Measurements from ENCODE around the gene PLVAP. TPM values are rescaled to one million over a fixed set of nuclear protein-coding genes. Genes with fewer than 3 reads are reported as not detected.

PLVAP gene
- total RNA-seq, 1 donor from 2014 or later, result 0.84 TPM

GRCh38 chr19:17352608-17353280 lies 24.4 kb downstream of the PLVAP start:
- Mint-ChIP-seq H3K36me3 (ENCODE audit: low read depth) (no peaks in the 10 kb centered on the region), H3K27ac (no peak overlapping the region), H3K27me3 (peaks cover 27% of the 10 kb centered on the region), H3K4me1 (no peaks in the 10 kb centered on the region), H3K9me3 (no peaks in the 10 kb centered on the region), H3K4me3 (no peak overlapping the region)
- TF ChIP-seq CTCF (IDR thresholded peaks at IDR 0.05), result no peak
- ATAC-seq (ENCODE audit: low read depth), result no peak
- ChIA-PET POLR2A (no interaction called here), CTCF (interaction anchor here (1.6 kb wide), 1 partner anchor 33 kb away, joined by 5 read pairs; no protein-coding TSS in a partner anchor)
- intact Hi-C loops (cut with micrococcal nuclease), result no loop called here
- no peak for DNase-seq

GRCh38 chr19:17351815-17352435 lies 25.2 kb downstream of the PLVAP start:
- H3K27me3 Mint-ChIP-seq, result peaks cover 29% of the 10 kb centered on the region
- no peak overlapping the region for H3K4me3 Mint-ChIP-seq
- intact Hi-C loops (cut with micrococcal nuclease), result no loop called here
- CTCF ChIA-PET, result no interaction called here
- ATAC-seq (ENCODE audit: low read depth) (no peak), DNase-seq (no peak)
- TF ChIP-seq CTCF (IDR thresholded peaks at IDR 0.05), result no peak
- no peaks in the 10 kb centered on the region for H3K36me3 Mint-ChIP-seq (ENCODE audit: low read depth)
- H3K9me3 Mint-ChIP-seq, result no peaks in the 10 kb centered on the region
- no peak overlapping the region for H3K27ac Mint-ChIP-seq
- H3K4me1 Mint-ChIP-seq, result no peaks in the 10 kb centered on the region
- POLR2A ChIA-PET, result no interaction called here

- no peak for DNase-seq
- H3K36me3 Mint-ChIP-seq (ENCODE audit: low read depth), result no peaks in the 10 kb centered on the region
- intact Hi-C loops (cut with micrococcal nuclease), result no loop called here
- no peak for ATAC-seq (ENCODE audit: low read depth)
- H3K27ac Mint-ChIP-seq, result no peak overlapping the region
- CTCF ChIA-PET, result interaction anchor here (2.9 kb wide), 1 partner anchor 37 kb away, joined by 22 read pairs; no protein-coding TSS in a partner anchor
- peaks cover 29% of the 10 kb centered on the region for H3K27me3 Mint-ChIP-seq
- peaks cover 6% of the 10 kb centered on the region for H3K4me1 Mint-ChIP-seq
- no peaks in the 10 kb centered on the region for H3K9me3 Mint-ChIP-seq
- H3K4me3 Mint-ChIP-seq, result no peak overlapping the region
- no peak for TF ChIP-seq CTCF (IDR thresholded peaks at IDR 0.05)
- POLR2A ChIA-PET, result no interaction called here
These were observed 28.4 kb downstream of the PLVAP start for GRCh38 chr19:17348700-17349099.

- Mint-ChIP-seq H3K9me3 (no peaks in the 10 kb centered on the region), H3K4me1 (peaks cover 6% of the 10 kb centered on the region), H3K4me3 (no peak overlapping the region), H3K27ac (no peak overlapping the region), H3K36me3 (ENCODE audit: low read depth) (no peaks in the 10 kb centered on the region), H3K27me3 (peaks cover 23% of the 10 kb centered on the region)
- intact Hi-C loops (cut with micrococcal nuclease), result loop anchor here (2.0 kb wide), 1 partner anchor 55 kb away; no protein-coding TSS in a partner anchor
- no peak for ATAC-seq (ENCODE audit: low read depth)
- DNase-seq, result no peak
- CTCF ChIA-PET, result interaction anchor here (1.5 to 2.9 kb wide), 2 partner anchors 38 to 40 kb away, joined by 5 to 22 read pairs; no protein-coding TSS in a partner anchor
- POLR2A ChIA-PET, result no interaction called here
- TF ChIP-seq CTCF (IDR thresholded peaks at IDR 0.05), result no peak
These were observed 29.3 kb downstream of the PLVAP start for GRCh38 chr19:17347877-17348276.

- DNase-seq, result no peak
- Mint-ChIP-seq H3K9me3 (no peaks in the 10 kb centered on the region), H3K27me3 (peaks cover 21% of the 10 kb centered on the region), H3K27ac (no peak overlapping the region), H3K4me1 (peaks cover 6% of the 10 kb centered on the region), H3K4me3 (no peak overlapping the region), H3K36me3 (ENCODE audit: low read depth) (no peaks in the 10 kb centered on the region)
- TF ChIP-seq CTCF (IDR thresholded peaks at IDR 0.05), result no peak
- ATAC-seq (ENCODE audit: low read depth), result no peak
- intact Hi-C loops (cut with micrococcal nuclease), result loop anchor here (2.0 kb wide), 1 partner anchor 55 kb away; no protein-coding TSS in a partner anchor
- ChIA-PET CTCF (interaction anchor here (0.5 to 2.9 kb wide), 3 partner anchors 39 to 805 kb away, joined by 4 to 22 read pairs (median 5); no protein-coding TSS in a partner anchor), POLR2A (interaction anchor here (0.6 kb wide), 3 partner anchors 22 to 46 kb away, joined by 4 to 7 read pairs (median 4); partner anchors contain the start of gene CCDC194)
These were observed 29.8 kb downstream of the PLVAP start for GRCh38 chr19:17347361-17347760.
